CD4-positive, alpha-beta T cell treated with Interleukin-2 at 100 ng/mL for 4 hours (primary cell): ENCODE results near the gene EXOC6.
"Not testable (repeated sequence)": the region's sequence is repeated elsewhere in the genome, so short reads cannot be mapped to it uniquely, and the experiment has no call there.

Experiments used
- DNase-seq: peaks from one replicate; pipeline ENCODE4 v3.0.0-alpha.2; 2020; ENCODE audit warnings: low spot score

Gene EXOC6

GRCh38 chr10:93080350-93081046 lies 232.2 kb downstream of the EXOC6 start:
- peak; percentile 52 for DNase-seq

GRCh38 chr10:93081318-93081717 lies 233.0 kb downstream of the EXOC6 start:
- no peak for DNase-seq

- DNase-seq, result no peak
Measured at GRCh38 chr10:93081834-93082233, 233.5 kb downstream of the EXOC6 start.

- no peak for DNase-seq
Measured at GRCh38 chr10:93083743-93084539, 235.6 kb downstream of the EXOC6 start.

- no peak for DNase-seq
Measured at GRCh38 chr10:93085272-93085859, 237.0 kb downstream of the EXOC6 start.

GRCh38 chr10:93086289-93086688 lies 238.0 kb downstream of the EXOC6 start:
- no peak for DNase-seq

- DNase-seq, result no peak
Measured at GRCh38 chr10:93087846-93088245, 239.5 kb downstream of the EXOC6 start.

GRCh38 chr10:93088466-93088865 lies 240.1 kb downstream of the EXOC6 start:
- no peak for DNase-seq

GRCh38 chr10:93090619-93091018 lies 242.3 kb downstream of the EXOC6 start:
- no peak for DNase-seq

- no peak for DNase-seq
Measured at GRCh38 chr10:93091960-93092359, 243.6 kb downstream of the EXOC6 start.

- no peak for DNase-seq
Measured at GRCh38 chr10:93095225-93095624, 246.9 kb downstream of the EXOC6 start.

GRCh38 chr10:93096901-93097300 lies 248.6 kb downstream of the EXOC6 start:
- no peak for DNase-seq

GRCh38 chr10:93097386-93097785 lies 249.1 kb downstream of the EXOC6 start:
- no peak for DNase-seq

GRCh38 chr10:93098816-93099215 lies 250.5 kb downstream of the EXOC6 start:
- no peak for DNase-seq

- DNase-seq, result no peak
Measured at GRCh38 chr10:93099670-93100069, 251.3 kb downstream of the EXOC6 start.

- not testable (repeated sequence) for DNase-seq
Measured at GRCh38 chr10:93101148-93101547, 252.8 kb downstream of the EXOC6 start.

- no peak for DNase-seq
Measured at GRCh38 chr10:93103953-93104352, 255.6 kb downstream of the EXOC6 start.

GRCh38 chr10:93106631-93107072 lies 258.3 kb downstream of the EXOC6 start:
- no peak for DNase-seq
